Ovary (tissue), 9 donors: ENCODE measurements around the gene CYP2W1. TPM values are rescaled to one million over a fixed set of nuclear protein-coding genes. Genes with fewer than 3 reads are reported as not detected.

ENCODE experiments used
- DNase-seq, 5 donors: peaks; one replicate each; pipeline ENCODE4 v3.0.0-alpha.2; 2019 to 2020
- H3K27ac ChIP-seq, 2 donors: fragments of 200-600 bp; one replicate each; pipeline versions ENCODE4 v1.5.1 to v1.8.0; 2019 to 2022
- H3K27me3 ChIP-seq: fragments of 200-600 bp; one replicate; pipeline ENCODE4 v1.8.0; 2022
- H3K36me3 ChIP-seq: fragments of 200-600 bp; sonication (generic); one replicate; pipeline ENCODE4 v1.5.1; 2019
- H3K4me1 ChIP-seq: one replicate; pipeline ENCODE4 v1.8.1; 2013; ENCODE audit warnings: mild to moderate bottlenecking, moderate library complexity; ENCODE audit not compliant: insufficient read depth
- H3K4me3 ChIP-seq: fragments of 200-600 bp; sonication (generic); one replicate; pipeline ENCODE4 v1.5.1; 2017
- H3K9me3 ChIP-seq, 2 donors: fragments of 200-600 bp in 1 of 2; sonication (generic) in 1 of 2; one replicate each; pipeline versions ENCODE4 v1.5.1 to v1.8.1; 2013 to 2019; ENCODE audit warnings: mild to moderate bottlenecking in 1 of 2, moderate library complexity in 1 of 2
- CTCF ChIP-seq, 3 donors: fragments of 450-650 bp in 2 of 3; fragments of 200-600 bp in 1 of 3; IDR thresholded peaks; one replicate each; pipeline versions ENCODE4 v1.5.1 to v1.8.0; 2016 to 2022; ENCODE audit warnings: antibody characterized with exemption in 3 of 3, mild to moderate bottlenecking in 1 of 3
- EP300 ChIP-seq: sonication (generic); formaldehyde crosslinking; IDR thresholded peaks from one replicate; pipeline ENCODE4 v1.6.1; 2017; ENCODE audit warnings: antibody characterized with exemption
- POLR2A ChIP-seq: fragments of 450-650 bp; IDR thresholded peaks from one replicate; pipeline ENCODE4 v1.6.1; 2017; ENCODE audit warnings: antibody characterized with exemption, mild to moderate bottlenecking, moderate library complexity
- WGBS, 3 donors: extraction: QIAGEN DNeasy Blood & Tissue Kit in 1 of 3; methylation state at CpG; one replicate each; pipeline versions ENCODE4 v1.1.5 to v1.1.7; 2013 to 2017; 5-methylcytosine and 5-hydroxymethylcytosine counted together
- intact Hi-C, 4 donors: fragments of 100-400 bp; cut with DNase I; formaldehyde crosslinking; loops; one replicate each; pipeline versions ENCODE4 v1.11.0 to v1.15.1; 2022 to 2023
- polyA plus RNA-seq, 2 donors: library from polyadenylated mRNA; stranded (reverse); fragments of 200-250 nt in 1 of 2; fragments of 350-450 nt in 1 of 2; fragmentation: Illumina TruSeq in 1 of 2; extraction: RNeasy Lipid Tissue Mini Kit (QIAGEN cat#74804) in 1 of 2; gene quantifications; one replicate each; pipeline ENCODE4 v1.2.3, GENCODE V29; 2013 to 2014
- total RNA-seq, 7 donors: library from RNA; depleted of rRNA in 2 of 7; stranded (reverse); fragments of >200 nt in 2 of 7; fragmentation: NEBNext Ultra II Directional in 3 of 7; extraction: Animal tissue kit (Norgen Biotek cat#: 25700) in 3 of 7; gene quantifications; one replicate each; pipeline versions ENCODE4 v1.1.0 to v1.2.4, GENCODE V29; 2016 to 2023
- donor health status: DM: no; HTN: no; CAD: no; lungs with moderate emphysema.
- donor health status: DM: no; HTN: no; CAD: no.
- donor health status: Bipolar disorder and iron deficiency.
- donor health status: DM: yes; HTN: yes; CAD: no.
- donor health status: DM: no; HTN: no; CAD: no.
- donor health status: DM: yes; HTN: yes; CAD: no.

The CYP2W1 gene
- total and polyA plus RNA-seq, 9 donors: 0.64 to 5.2 (median 2.7) TPM; not detected in 2

- DNase-seq: peak in 1 of 5 donors; percentile 27
- no peak for TF ChIP-seq EP300
- TF ChIP-seq POLR2A: no peak
- no peak for TF ChIP-seq CTCF (IDR thresholded peaks at IDR 0.05)
- Histone ChIP-seq H3K27me3 (no peaks in the 10 kb centered on the region), H3K4me1 (no peaks in the 10 kb centered on the region), H3K9me3 (no peaks in the 10 kb centered on the region), H3K4me3 (no peak overlapping the region), H3K36me3 (no peaks in the 10 kb centered on the region), H3K27ac (no peak overlapping the region)
- intact Hi-C loops: no loop called here
- WGBS, 3 donors: 65 to 76% (median 67%) methylated on average over 26 to 29 of the region's 29 CpGs
Measured at GRCh38 chr7:946256-946996, 36.6 kb upstream of the CYP2W1 start.

- no peak overlapping the region for H3K4me3 ChIP-seq
- H3K27ac ChIP-seq: no peak overlapping the region
- DNase-seq: peak in 2 of 5 donors; percentile 5 to 27
- H3K4me1 ChIP-seq: no peaks in the 10 kb centered on the region
- intact Hi-C loops: no loop called here
- WGBS, 3 donors: 83 to 87% (median 83%) methylated on average over 37 of the region's 37 CpGs
- no peaks in the 10 kb centered on the region for H3K27me3 ChIP-seq
- H3K36me3 ChIP-seq: no peaks in the 10 kb centered on the region
- no peaks in the 10 kb centered on the region for H3K9me3 ChIP-seq
- no peak for TF ChIP-seq POLR2A
- no peak for TF ChIP-seq EP300
- no peak for TF ChIP-seq CTCF (IDR thresholded peaks at IDR 0.05)
Measured at GRCh38 chr7:947391-948210, 35.4 kb upstream of the CYP2W1 start.

- Histone ChIP-seq H3K36me3 (no peaks in the 10 kb centered on the region), H3K27me3 (peaks cover 5% of the 10 kb centered on the region), H3K4me3 (no peak overlapping the region), H3K4me1 (no peaks in the 10 kb centered on the region), H3K27ac (no peak overlapping the region), H3K9me3 (no peaks in the 10 kb centered on the region)
- WGBS, 3 donors: 85 to 91% (median 87%) methylated on average over 28 of the region's 28 CpGs
- peak in 2 of 5 donors; percentile 12 to 32 for DNase-seq
- intact Hi-C loops: no loop called here
- TF ChIP-seq POLR2A (no peak), CTCF (IDR thresholded peaks at IDR 0.05) (no peak), EP300 (no peak)
Measured at GRCh38 chr7:949021-949934, 33.7 kb upstream of the CYP2W1 start.

DNA sequence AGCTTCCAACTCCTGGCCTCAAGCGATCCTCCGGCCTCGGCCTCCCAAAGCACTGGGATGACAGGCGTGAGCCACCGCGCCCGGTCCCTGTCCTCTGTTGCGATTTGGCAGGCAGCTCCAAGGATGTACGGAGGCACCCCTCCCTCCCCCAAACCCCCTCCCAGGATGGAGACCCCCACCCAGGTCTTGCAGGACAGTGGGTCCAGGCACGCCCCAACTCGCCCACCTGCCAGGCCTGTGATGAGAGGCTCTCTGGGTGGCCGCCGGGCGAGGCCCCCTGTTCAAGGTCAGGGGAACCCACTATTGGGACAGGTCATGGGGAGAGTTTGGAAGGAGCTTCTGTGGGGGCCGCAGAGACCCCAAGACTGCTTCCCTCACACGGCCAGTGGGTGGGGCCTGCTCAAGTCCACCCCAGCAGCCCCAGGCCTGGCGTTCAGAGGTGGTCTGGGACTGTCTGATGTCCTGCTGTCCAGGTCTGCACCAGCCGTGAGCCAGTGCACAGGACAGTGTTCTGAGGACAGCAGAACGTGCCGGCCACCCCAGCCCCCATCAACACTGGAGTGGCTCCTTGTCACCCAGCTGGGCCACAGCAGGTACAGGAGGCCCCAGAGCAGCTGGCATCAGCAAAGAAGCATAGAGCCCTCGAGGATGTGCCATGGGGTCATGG is 31.0 kb upstream of the CYP2W1 start:
- WGBS, 3 donors: 81 to 95% (median 82%) methylated on average over 10 to 21 of the region's 21 CpGs
- peaks cover 5% of the 10 kb centered on the region for H3K27me3 ChIP-seq
- intact Hi-C loops: no loop called here
- H3K36me3 ChIP-seq: no peaks in the 10 kb centered on the region
- H3K27ac ChIP-seq: no peak overlapping the region
- peak in 2 of 5 donors; percentile 17 to 29 for DNase-seq
- no peaks in the 10 kb centered on the region for H3K4me1 ChIP-seq
- H3K4me3 ChIP-seq: no peak overlapping the region
- H3K9me3 ChIP-seq: no peaks in the 10 kb centered on the region
- TF ChIP-seq EP300 (no peak), POLR2A (no peak), CTCF (IDR thresholded peaks at IDR 0.05) (no peak)
